HCT116 (cell line): ENCODE data around the gene MIPEP. TPM values are rescaled to one million over a fixed set of nuclear protein-coding genes. Genes with fewer than 3 reads are reported as not detected.

ENCODE experiments used
- ATAC-seq: fragments of 200-7000 bp; cut with Tn5 transposase; 2 replicates; pipeline ENCODE4 v1.9.1; 2020; ENCODE audit warnings: mild to moderate bottlenecking, moderate library complexity
- BruUV-seq: library from RNA; stranded (reverse); fragments of 400-500 nt; replicated peaks from 2 replicates; lab custom pipeline; 2021; lab: Mats Ljungman, UMichigan
- CTCF ChIA-PET: fragments of 300-600 bp; sonication (Branson Sonifier 250); formaldehyde crosslinking; loops from one replicate; lab custom pipeline; 2021; ENCODE audit warnings: antibody characterized with exemption; lab: Charles Lee
- POLR2A ChIA-PET: fragments of 300-600, 350-600 bp; sonication (Branson Sonifier 250); formaldehyde crosslinking; loops from one replicate; lab custom pipeline; 2021; ENCODE audit warnings: antibody characterized with exemption; lab: Charles Lee
- RAD21 ChIA-PET, 2 experiments: fragments of 300-600 bp; sonication (Branson Sonifier 250); formaldehyde crosslinking; loops; one replicate each; lab custom pipeline; 2023; ENCODE audit warnings: low total read pairs in 2 of 2; ENCODE audit not compliant: uncharacterized antibody in 2 of 2, unreplicated experiment in 2 of 2, low non-redundant PET in 1 of 2; lab: Charles Lee
- DNase-seq: peaks from one replicate; pipeline ENCODE4 v3.0.0-alpha.2; 2010; ENCODE audit warnings: low read depth, low spot score
- H2AFZ ChIP-seq: fragments of 200-600 bp; shearing (Covaris generic), sonication (generic); 2 replicates; pipeline ENCODE4 v1.6.1; 2017; ENCODE audit warnings: low read depth, mixed run types, mixed read lengths, antibody characterized with exemption, low read length; ENCODE audit not compliant: poor library complexity, severe bottlenecking
- H3K27ac ChIP-seq: 2 replicates; pipeline ENCODE4 v1.5.1; 2012; ENCODE audit warnings: low read depth, low read length
- H3K27me3 ChIP-seq: fragments of 200-600 bp; sonication (generic); 2 replicates; pipeline ENCODE4 v1.6.1; 2016; ENCODE audit warnings: mixed run types, low read length, mixed read lengths; ENCODE audit not compliant: insufficient read depth
- H3K36me3 ChIP-seq, 2 experiments: fragments of 200-500 bp in 1 of 2; fragments of 200-600 bp in 1 of 2; sonication (Bioruptor generic) in 1 of 2; sonication (generic) in 1 of 2; 2 replicates each; pipeline versions ENCODE4 v1.5.1 to v1.6.1; 2014 to 2016; ENCODE audit warnings: low read length in 2 of 2, inconsistent platforms in 1 of 2, mixed read lengths in 1 of 2, mixed run types in 1 of 2; ENCODE audit not compliant: insufficient read depth in 2 of 2, control insufficient read depth in 1 of 2
- H3K4me1 ChIP-seq, 2 experiments: fragments of 200-600 bp in 1 of 2; sonication (generic) in 1 of 2; 2 replicates each; pipeline versions ENCODE4 v1.5.1 to v1.6.1; 2012 to 2017; ENCODE audit warnings: low read length in 2 of 2, inconsistent platforms in 1 of 2, mild to moderate bottlenecking in 1 of 2, mixed read lengths in 1 of 2, mixed run types in 1 of 2, moderate library complexity in 1 of 2; ENCODE audit not compliant: insufficient read depth in 2 of 2, control insufficient read depth in 1 of 2
- H3K4me2 ChIP-seq: fragments of 200-600 bp; sonication (generic); 2 replicates; pipeline ENCODE4 v1.6.1; 2017; ENCODE audit warnings: mixed run types, low read length, mixed read lengths
- H3K4me3 ChIP-seq, 2 experiments: fragments of 200-600 bp in 1 of 2; sonication (generic) in 1 of 2; replicated peaks in 1 of 2; 2 replicates each; pipeline ENCODE4 v1.5.1; 2011 to 2016; ENCODE audit warnings: low read length in 2 of 2, control low read depth in 1 of 2, low read depth in 1 of 2, mild to moderate bottlenecking in 1 of 2, mixed read lengths in 1 of 2, mixed run types in 1 of 2
- H3K79me2 ChIP-seq: fragments of 200-600 bp; sonication (generic); 2 replicates; pipeline ENCODE4 v1.6.1; 2017; ENCODE audit warnings: mild to moderate bottlenecking, mixed run types, low read length, moderate library complexity, mixed read lengths; ENCODE audit not compliant: insufficient read depth
- H3K9ac ChIP-seq: fragments of 200-600 bp; sonication (generic); 2 replicates; pipeline ENCODE4 v1.6.1; 2016; ENCODE audit warnings: low read length, mixed read lengths
- H3K9me2 ChIP-seq: fragments of 200-600 bp; sonication (generic), shearing (Covaris generic); 2 replicates; pipeline ENCODE4 v1.6.1; 2017; ENCODE audit warnings: mixed run types, mild to moderate bottlenecking, moderate library complexity; ENCODE audit not compliant: insufficient read depth
- H3K9me3 ChIP-seq, 2 experiments: fragments of 200-500 bp in 1 of 2; fragments of 200-600 bp in 1 of 2; sonication (Bioruptor generic) in 1 of 2; sonication (generic) in 1 of 2; 2 replicates each; pipeline ENCODE4 v1.6.1; 2014 to 2017; ENCODE audit warnings: low read length in 2 of 2, mixed read lengths in 2 of 2, inconsistent platforms in 1 of 2, low read depth in 1 of 2, mild to moderate bottlenecking in 1 of 2, mixed run types in 1 of 2, moderate library complexity in 1 of 2; ENCODE audit not compliant: control insufficient read depth in 1 of 2, insufficient read depth in 1 of 2
- H4K20me1 ChIP-seq: fragments of 200-600 bp; sonication (generic), shearing (Covaris generic); 2 replicates; pipeline ENCODE4 v1.6.1; 2017; ENCODE audit warnings: mixed run types, mild to moderate bottlenecking, moderate library complexity; ENCODE audit not compliant: insufficient read depth
- CBX3 ChIP-seq: IDR thresholded peaks from 2 replicates; pipeline ENCODE4 v1.6.1; 2012; ENCODE audit warnings: low read depth
- CEBPB ChIP-seq: IDR thresholded peaks from 2 replicates; pipeline ENCODE4 v1.6.1; 2012; ENCODE audit warnings: low read depth
- EGR1 ChIP-seq: IDR thresholded peaks from 2 replicates; pipeline ENCODE4 v1.6.1; 2012; ENCODE audit warnings: low read depth
- EZH2 ChIP-seq: fragments of 200-600 bp; sonication (generic); IDR thresholded peaks from 2 replicates; pipeline ENCODE4 v1.6.1; 2017; ENCODE audit warnings: antibody characterized with exemption, mixed run types
- EZH2phosphoT487 ChIP-seq: fragments of 200-600 bp; IDR thresholded peaks from 2 replicates; pipeline ENCODE4 v1.6.1; 2018; ENCODE audit warnings: antibody characterized with exemption, borderline replicate concordance
- FOSL1 ChIP-seq: IDR thresholded peaks from 2 replicates; pipeline ENCODE4 v1.6.1; 2012; ENCODE audit warnings: low read depth
- JUND ChIP-seq: IDR thresholded peaks from 2 replicates; pipeline ENCODE4 v1.6.1; 2012
- SP1 ChIP-seq: IDR thresholded peaks from 2 replicates; pipeline ENCODE4 v1.6.1; 2012; ENCODE audit warnings: low read depth
- ZFX ChIP-seq: fragments of 450-650 bp; IDR thresholded peaks from 2 replicates; pipeline ENCODE4 v1.6.1; 2017
- ZNF274 ChIP-seq: fragments of 200-500 bp; sonication (Bioruptor generic); IDR thresholded peaks from 2 replicates; pipeline ENCODE4 v1.6.1; 2014; ENCODE audit warnings: mild to moderate bottlenecking, low read depth, low read length, inconsistent platforms
- intact Hi-C: fragments of 100-400 bp; cut with micrococcal nuclease; formaldehyde crosslinking; loops from 2 replicates; pipeline ENCODE4 v1.10.0; 2022
- total RNA-seq: library from RNA; stranded (reverse); gene quantifications from one replicate; pipeline ENCODE4 v1.2.1, GENCODE V29; 2021; ENCODE audit not compliant: unreplicated experiment
- TF ChIP-seq, protein P1 (sequence below): IDR thresholded peaks from 2 replicates; pipeline ENCODE4 v1.6.1; 2011; ENCODE audit warnings: mild to moderate bottlenecking, low read length, moderate library complexity; ENCODE audit not compliant: insufficient replicate concordance; ENCODE audit errors: extremely low read depth
- TF ChIP-seq, protein P2 (sequence below): IDR thresholded peaks from 2 replicates; pipeline ENCODE4 v1.6.1; 2012; ENCODE audit warnings: low read depth
- TF ChIP-seq, protein P3 (sequence below): IDR thresholded peaks from 2 replicates; pipeline ENCODE4 v1.6.1; 2012

MIPEP gene
- total RNA-seq, 1 experiment from 2014 or later = 33.3 TPM

DNA sequence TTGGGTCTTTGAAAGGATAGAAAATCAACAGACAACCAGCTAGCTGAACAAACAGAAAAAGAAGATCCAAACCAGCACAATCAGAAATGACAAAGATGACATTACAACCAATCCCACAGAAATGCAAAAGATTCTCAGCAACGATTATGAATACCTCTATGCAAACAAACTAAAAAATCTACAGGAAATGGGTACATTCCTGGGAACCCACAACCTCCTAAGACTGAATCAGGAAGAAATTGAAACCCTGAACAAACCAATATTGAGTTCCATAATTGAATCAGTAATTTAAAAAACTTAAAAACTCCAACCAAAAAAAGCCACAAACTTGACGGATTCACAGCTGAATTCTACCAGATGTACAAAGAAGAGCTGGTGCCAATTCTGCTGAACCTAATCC, 29.0 kb upstream of the MIPEP start:
- no peak overlapping the region for H3K27ac ChIP-seq
- H3K27me3 ChIP-seq = peaks cover 38% of the 10 kb centered on the region
- intact Hi-C loops = no loop called here
- DNase-seq = no peak
- no peaks in the 10 kb centered on the region for H3K9me3 ChIP-seq
- H3K4me1 ChIP-seq = no peaks in the 10 kb centered on the region
- BruUV-seq = no TSS peak
- H3K9ac ChIP-seq = no peak overlapping the region
- CTCF ChIA-PET = interaction anchor here (1.0 to 1.2 kb wide), 2 partner anchors 28 to 311 kb away, joined by 3 to 6 read pairs; no protein-coding TSS in a partner anchor
- no peak overlapping the region for H3K4me2 ChIP-seq
- H3K9me2 ChIP-seq = no peaks in the 10 kb centered on the region
- no peaks in the 10 kb centered on the region for H4K20me1 ChIP-seq
- POLR2A ChIA-PET = no interaction called here
- no peak overlapping the region for H3K4me3 ChIP-seq
- H2AFZ ChIP-seq = no peak overlapping the region
- H3K79me2 ChIP-seq = no peaks in the 10 kb centered on the region
- TF ChIP-seq EZH2phosphoT487 = no peak
- TF ChIP-seq CEBPB = no peak
- TF ChIP-seq, protein P1, sequence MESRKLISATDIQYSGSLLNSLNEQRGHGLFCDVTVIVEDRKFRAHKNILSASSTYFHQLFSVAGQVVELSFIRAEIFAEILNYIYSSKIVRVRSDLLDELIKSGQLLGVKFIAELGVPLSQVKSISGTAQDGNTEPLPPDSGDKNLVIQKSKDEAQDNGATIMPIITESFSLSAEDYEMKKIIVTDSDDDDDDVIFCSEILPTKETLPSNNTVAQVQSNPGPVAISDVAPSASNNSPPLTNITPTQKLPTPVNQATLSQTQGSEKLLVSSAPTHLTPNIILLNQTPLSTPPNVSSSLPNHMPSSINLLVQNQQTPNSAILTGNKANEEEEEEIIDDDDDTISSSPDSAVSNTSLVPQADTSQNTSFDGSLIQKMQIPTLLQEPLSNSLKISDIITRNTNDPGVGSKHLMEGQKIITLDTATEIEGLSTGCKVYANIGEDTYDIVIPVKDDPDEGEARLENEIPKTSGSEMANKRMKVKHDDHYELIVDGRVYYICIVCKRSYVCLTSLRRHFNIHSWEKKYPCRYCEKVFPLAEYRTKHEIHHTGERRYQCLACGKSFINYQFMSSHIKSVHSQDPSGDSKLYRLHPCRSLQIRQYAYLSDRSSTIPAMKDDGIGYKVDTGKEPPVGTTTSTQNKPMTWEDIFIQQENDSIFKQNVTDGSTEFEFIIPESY = no peak
- no peak for TF ChIP-seq SP1
- TF ChIP-seq, protein P2, sequence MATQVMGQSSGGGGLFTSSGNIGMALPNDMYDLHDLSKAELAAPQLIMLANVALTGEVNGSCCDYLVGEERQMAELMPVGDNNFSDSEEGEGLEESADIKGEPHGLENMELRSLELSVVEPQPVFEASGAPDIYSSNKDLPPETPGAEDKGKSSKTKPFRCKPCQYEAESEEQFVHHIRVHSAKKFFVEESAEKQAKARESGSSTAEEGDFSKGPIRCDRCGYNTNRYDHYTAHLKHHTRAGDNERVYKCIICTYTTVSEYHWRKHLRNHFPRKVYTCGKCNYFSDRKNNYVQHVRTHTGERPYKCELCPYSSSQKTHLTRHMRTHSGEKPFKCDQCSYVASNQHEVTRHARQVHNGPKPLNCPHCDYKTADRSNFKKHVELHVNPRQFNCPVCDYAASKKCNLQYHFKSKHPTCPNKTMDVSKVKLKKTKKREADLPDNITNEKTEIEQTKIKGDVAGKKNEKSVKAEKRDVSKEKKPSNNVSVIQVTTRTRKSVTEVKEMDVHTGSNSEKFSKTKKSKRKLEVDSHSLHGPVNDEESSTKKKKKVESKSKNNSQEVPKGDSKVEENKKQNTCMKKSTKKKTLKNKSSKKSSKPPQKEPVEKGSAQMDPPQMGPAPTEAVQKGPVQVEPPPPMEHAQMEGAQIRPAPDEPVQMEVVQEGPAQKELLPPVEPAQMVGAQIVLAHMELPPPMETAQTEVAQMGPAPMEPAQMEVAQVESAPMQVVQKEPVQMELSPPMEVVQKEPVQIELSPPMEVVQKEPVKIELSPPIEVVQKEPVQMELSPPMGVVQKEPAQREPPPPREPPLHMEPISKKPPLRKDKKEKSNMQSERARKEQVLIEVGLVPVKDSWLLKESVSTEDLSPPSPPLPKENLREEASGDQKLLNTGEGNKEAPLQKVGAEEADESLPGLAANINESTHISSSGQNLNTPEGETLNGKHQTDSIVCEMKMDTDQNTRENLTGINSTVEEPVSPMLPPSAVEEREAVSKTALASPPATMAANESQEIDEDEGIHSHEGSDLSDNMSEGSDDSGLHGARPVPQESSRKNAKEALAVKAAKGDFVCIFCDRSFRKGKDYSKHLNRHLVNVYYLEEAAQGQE = no peak
- TF ChIP-seq FOSL1 = no peak
- no peak for TF ChIP-seq CBX3
- no peak for TF ChIP-seq ZNF274
- no peak for TF ChIP-seq EZH2
- no peak for TF ChIP-seq JUND
- no peak for TF ChIP-seq EGR1
- TF ChIP-seq, protein P3, sequence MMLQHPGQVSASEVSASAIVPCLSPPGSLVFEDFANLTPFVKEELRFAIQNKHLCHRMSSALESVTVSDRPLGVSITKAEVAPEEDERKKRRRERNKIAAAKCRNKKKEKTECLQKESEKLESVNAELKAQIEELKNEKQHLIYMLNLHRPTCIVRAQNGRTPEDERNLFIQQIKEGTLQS = no peak
- TF ChIP-seq ZFX = no peak
- TF ChIP-seq, all 23 proteins: peak for 0
- no peaks in the 10 kb centered on the region for H3K36me3 ChIP-seq
- RAD21 ChIA-PET = no interaction called here
- no peak for ATAC-seq
